ENCODE measurements around the gene SERPINF2.

SERPINF2 gene

GRCh38 chr17:1792495-1793446 is 50.1 kb downstream of the SERPINF2 start:
- no peaks in the 10 kb centered on the region for H3K9me3 ChIP-seq (ENCODE audit: insufficient read depth, low read length)
- H3K4me2 ChIP-seq (ENCODE audit: low read depth, low read length, poor library complexity, severe bottlenecking), result no peak overlapping the region
- H3F3A ChIP-seq (ENCODE audit: insufficient read depth), result no peaks in the 10 kb centered on the region; the same call in 1 of the 2 replicates
- H3K27ac ChIP-seq (ENCODE audit: low read depth, low read length), result no peak overlapping the region
- H3K4me3 ChIP-seq (ENCODE audit: insufficient read depth, low read length, poor library complexity, severe bottlenecking), result no peak overlapping the region
- H3K27me3 ChIP-seq (ENCODE audit: low read length), result no peaks in the 10 kb centered on the region
- no peak overlapping the region for H2AFZ ChIP-seq (ENCODE audit: low read depth, low read length, severe bottlenecking)
- H3K9me2 ChIP-seq (replicated peaks; ENCODE audit: insufficient read depth, low read length), result no peaks in the 10 kb centered on the region
- no peak overlapping the region for H3K9ac ChIP-seq (ENCODE audit: low read length)
- no peaks in the 10 kb centered on the region; the same call in 1 of the 2 replicates for H4K20me1 ChIP-seq (ENCODE audit: low read depth, low read length)
- TF ChIP-seq CTCF (IDR thresholded peaks at IDR 0.05; ENCODE audit: insufficient read depth, low read length, poor library complexity, severe bottlenecking) (no peak), EZH2phosphoT487 (conservative IDR thresholded peaks at IDR 0.05; ENCODE audit: low read length) (no peak)
- peaks cover 64% of the 10 kb centered on the region for H3K79me2 ChIP-seq (ENCODE audit: insufficient read depth, low read length)
- no peaks in the 10 kb centered on the region for H3K36me3 ChIP-seq (ENCODE audit: low read length)

GRCh38 chr17:1793447-1793806 is 50.8 kb downstream of the SERPINF2 start:
- Histone ChIP-seq H3K27ac (ENCODE audit: low read depth, low read length) (no peak overlapping the region), H4K20me1 (ENCODE audit: low read depth, low read length) (no peaks in the 10 kb centered on the region; the same call in 1 of the 2 replicates), H3K36me3 (ENCODE audit: low read length) (no peaks in the 10 kb centered on the region), H3K27me3 (ENCODE audit: low read length) (no peaks in the 10 kb centered on the region), H3K79me2 (ENCODE audit: insufficient read depth, low read length) (peaks cover 64% of the 10 kb centered on the region), H3K4me3 (ENCODE audit: insufficient read depth, low read length, poor library complexity, severe bottlenecking) (no peak overlapping the region), H3K9me2 (replicated peaks; ENCODE audit: insufficient read depth, low read length) (no peaks in the 10 kb centered on the region), H3K9me3 (ENCODE audit: insufficient read depth, low read length) (no peaks in the 10 kb centered on the region), H3K9ac (ENCODE audit: low read length) (no peak overlapping the region), H2AFZ (ENCODE audit: low read depth, low read length, severe bottlenecking) (no peak overlapping the region), H3F3A (ENCODE audit: insufficient read depth) (no peaks in the 10 kb centered on the region; the same call in 1 of the 2 replicates), H3K4me2 (ENCODE audit: low read depth, low read length, poor library complexity, severe bottlenecking) (no peak overlapping the region)
- TF ChIP-seq CTCF (IDR thresholded peaks at IDR 0.05; ENCODE audit: insufficient read depth, low read length, poor library complexity, severe bottlenecking) (no peak), EZH2phosphoT487 (conservative IDR thresholded peaks at IDR 0.05; ENCODE audit: low read length) (no peak)

GRCh38 chr17:1796800-1797199 is 54.1 kb downstream of the SERPINF2 start:
- no peak for TF ChIP-seq CTCF (IDR thresholded peaks at IDR 0.05; ENCODE audit: insufficient read depth, low read length, poor library complexity, severe bottlenecking)
- TF ChIP-seq EZH2phosphoT487 (conservative IDR thresholded peaks at IDR 0.05; ENCODE audit: low read length), result no peak
- no peak overlapping the region for H3K9ac ChIP-seq (ENCODE audit: low read length)
- no peaks in the 10 kb centered on the region for H3F3A ChIP-seq (ENCODE audit: insufficient read depth)
- H3K27ac ChIP-seq (ENCODE audit: low read depth, low read length), result no peak overlapping the region
- H3K4me2 ChIP-seq (ENCODE audit: low read depth, low read length, poor library complexity, severe bottlenecking), result no peak overlapping the region
- H3K79me2 ChIP-seq (ENCODE audit: insufficient read depth, low read length), result peaks cover 45% of the 10 kb centered on the region
- no peaks in the 10 kb centered on the region for H3K27me3 ChIP-seq (ENCODE audit: low read length)
- H3K4me3 ChIP-seq (ENCODE audit: insufficient read depth, low read length, poor library complexity, severe bottlenecking), result no peak overlapping the region
- H2AFZ ChIP-seq (ENCODE audit: low read depth, low read length, severe bottlenecking), result no peak overlapping the region
- peaks cover 4% of the 10 kb centered on the region; the same call in 1 of the 2 replicates for H3K36me3 ChIP-seq (ENCODE audit: low read length)
- no peaks in the 10 kb centered on the region; the same call in 1 of the 2 replicates for H4K20me1 ChIP-seq (ENCODE audit: low read depth, low read length)
- no peaks in the 10 kb centered on the region for H3K9me3 ChIP-seq (ENCODE audit: insufficient read depth, low read length)
- no peaks in the 10 kb centered on the region for H3K9me2 ChIP-seq (replicated peaks; ENCODE audit: insufficient read depth, low read length)

All from SU-DHL-6 (cell line).